Suppressor macrophage (primary cell): ENCODE results near the gene POLR2A.
A peak's percentile ranks its signal among the peaks of the same experiment; 100 is the strongest.
"Not testable (repeated sequence)": the region's sequence is repeated elsewhere in the genome, so short reads cannot be mapped to it uniquely, and the experiment has no call there.

Source experiments
- DNase-seq, 4 experiments: peaks; one replicate each; pipeline ENCODE4 v3.0.0-alpha.2; 2020 to 2022

The POLR2A gene

GRCh38 chr17:7460850-7461660 lies 23.1 kb upstream of the POLR2A start:
- DNase-seq = no peak

- DNase-seq = no peak
Observed at GRCh38 chr17:7462474-7463371, 21.4 kb upstream of the POLR2A start.

GRCh38 chr17:7463372-7463846 lies 20.8 kb upstream of the POLR2A start:
- no peak for DNase-seq

GRCh38 chr17:7464081-7464480 lies 20.1 kb upstream of the POLR2A start:
- DNase-seq = no peak

- DNase-seq = no peak
Observed at GRCh38 chr17:7465597-7466275, 18.4 kb upstream of the POLR2A start.

GRCh38 chr17:7466318-7466638 lies 17.9 kb upstream of the POLR2A start:
- DNase-seq = no peak

GRCh38 chr17:7466639-7467341 lies 17.4 kb upstream of the POLR2A start:
- peak; percentile 74 to 88 (median 78) for DNase-seq

- no peak for DNase-seq
Observed at GRCh38 chr17:7467498-7467897, 16.7 kb upstream of the POLR2A start.

- DNase-seq = no peak
Observed at GRCh38 chr17:7468290-7468689, 15.9 kb upstream of the POLR2A start.

GRCh38 chr17:7468804-7469389 lies 15.3 kb upstream of the POLR2A start:
- no peak for DNase-seq

GRCh38 chr17:7469843-7470242 lies 14.3 kb upstream of the POLR2A start:
- DNase-seq = not testable (repeated sequence)

- not testable (repeated sequence) for DNase-seq
Observed at GRCh38 chr17:7470457-7470973, 13.7 kb upstream of the POLR2A start.

GRCh38 chr17:7471729-7472128 lies 12.4 kb upstream of the POLR2A start:
- DNase-seq = no peak

GRCh38 chr17:7474767-7475166 lies 9.4 kb upstream of the POLR2A start:
- DNase-seq = not testable (repeated sequence)

GRCh38 chr17:7475764-7476422 lies 8.3 kb upstream of the POLR2A start:
- DNase-seq = peak; percentile 73 to 85 (median 84)

GRCh38 chr17:7476494-7476893 lies 7.7 kb upstream of the POLR2A start:
- no peak for DNase-seq

GRCh38 chr17:7476951-7477350 lies 7.2 kb upstream of the POLR2A start:
- peak in 2 of 4 experiments; percentile 25 to 27 for DNase-seq

GRCh38 chr17:7477392-7478275 lies 6.5 kb upstream of the POLR2A start:
- DNase-seq = peak; percentile 79 to 86 (median 82)

GRCh38 chr17:7478276-7479212 lies 5.6 kb upstream of the POLR2A start:
- peak; percentile 40 to 74 (median 52) for DNase-seq
